Neural progenitor cell (in vitro differentiated cells): Measurements from ENCODE around the gene MRAS. TPM values are rescaled to one million over a fixed set of nuclear protein-coding genes. Genes with fewer than 3 reads are reported as not detected.
A peak's percentile ranks its signal among the peaks of the same experiment; 100 is the strongest.

Experiments used
- DNase-seq: peaks from one replicate; pipeline ENCODE4 v3.0.0-alpha.2; 2016; ENCODE audit warnings: low spot score
- H2AFZ ChIP-seq: fragments of 200-600 bp; sonication (generic); replicated peaks from 2 replicates; pipeline ENCODE4 v1.6.1; 2016; ENCODE audit warnings: antibody characterized with exemption
- H3F3A ChIP-seq: fragments of 200-600 bp; sonication (generic); 2 replicates; pipeline ENCODE4 v1.6.1; 2016; ENCODE audit warnings: antibody characterized with exemption, low read depth
- H3K27ac ChIP-seq: fragments of 200-600 bp; sonication (generic); 2 replicates; pipeline ENCODE4 v1.5.1; 2016; ENCODE audit warnings: mild to moderate bottlenecking
- H3K27me3 ChIP-seq: fragments of 200-600 bp; sonication (generic); 2 replicates; pipeline ENCODE4 v1.6.1; 2016; ENCODE audit warnings: mild to moderate bottlenecking, moderate library complexity
- H3K36me3 ChIP-seq: fragments of 200-600 bp; sonication (generic); 2 replicates; pipeline ENCODE4 v1.5.1; 2016
- H3K4me1 ChIP-seq: fragments of 200-600 bp; sonication (generic); 2 replicates; pipeline ENCODE4 v1.6.1; 2016; ENCODE audit warnings: mixed run types
- H3K4me2 ChIP-seq: fragments of 200-600 bp; sonication (generic); 2 replicates; pipeline ENCODE4 v1.6.1; 2016
- H3K4me3 ChIP-seq: fragments of 200-600 bp; sonication (generic); 2 replicates; pipeline ENCODE4 v1.5.1; 2016
- H3K79me2 ChIP-seq: fragments of 200-600 bp; sonication (generic); 2 replicates; pipeline ENCODE4 v1.6.1; 2016; ENCODE audit warnings: low read depth
- H3K9ac ChIP-seq: fragments of 200-600 bp; sonication (generic); 2 replicates; pipeline ENCODE4 v1.6.1; 2016
- H3K9me3 ChIP-seq: fragments of 200-600 bp; sonication (generic); 2 replicates; pipeline ENCODE4 v1.5.1; 2016; ENCODE audit warnings: low read depth
- H4K20me1 ChIP-seq: fragments of 200-600 bp; sonication (generic); 2 replicates; pipeline ENCODE4 v1.6.1; 2016; ENCODE audit warnings: low read depth
- H3K27ac Mint-ChIP-seq: 3 replicates; pipeline ENCODE4 v1.8.0; 2021; ENCODE audit warnings: mixed read lengths
- H3K27me3 Mint-ChIP-seq: 2 replicates; pipeline ENCODE4 v1.8.0; 2022; ENCODE audit warnings: low read depth, mild to moderate bottlenecking, inconsistent platforms, moderate library complexity, mixed read lengths; ENCODE audit not compliant: insufficient read depth
- H3K36me3 Mint-ChIP-seq: 3 replicates; pipeline ENCODE4 v1.8.0; 2021; ENCODE audit warnings: mixed read lengths
- H3K4me1 Mint-ChIP-seq: 3 replicates; pipeline ENCODE4 v1.8.0; 2021; ENCODE audit warnings: mixed read lengths
- H3K4me3 Mint-ChIP-seq: 3 replicates; pipeline ENCODE4 v1.8.0; 2021; ENCODE audit warnings: mild to moderate bottlenecking, moderate library complexity, mixed read lengths
- H3K9me3 Mint-ChIP-seq: 3 replicates; pipeline ENCODE4 v1.8.0; 2020; ENCODE audit warnings: mixed read lengths
- CTCF ChIP-seq: fragments of 200-600 bp; sonication (generic); IDR thresholded peaks from 2 replicates; pipeline ENCODE4 v1.5.1; 2017; ENCODE audit warnings: antibody characterized with exemption, mild to moderate bottlenecking
- EZH2 ChIP-seq: fragments of 200-600 bp; sonication (generic); IDR thresholded peaks from 2 replicates; pipeline ENCODE4 v1.6.1; 2017; ENCODE audit warnings: antibody characterized with exemption, mild to moderate bottlenecking, moderate library complexity
- EZH2phosphoT487 ChIP-seq: fragments of 200-600 bp; sonication (generic); IDR thresholded peaks from 2 replicates; pipeline ENCODE4 v1.6.1; 2017; ENCODE audit warnings: antibody characterized with exemption
- total RNA-seq: library from RNA; depleted of rRNA; stranded (reverse); fragments of >200 nt; gene quantifications from 2 replicates; pipeline ENCODE4 v1.2.3, GENCODE V29; 2015; ENCODE audit warnings: low replicate concordance

Gene MRAS
- total RNA-seq, 1 donor from 2014 or later = 17.2 TPM

- no peak overlapping the region for H3K4me2 ChIP-seq
- peaks cover 2% of the 10 kb centered on the region for H3K27me3 Mint-ChIP-seq
- H3K36me3 ChIP-seq = no peaks in the 10 kb centered on the region
- no peak overlapping the region for H3K4me3 Mint-ChIP-seq
- H2AFZ ChIP-seq = no peak overlapping the region
- H3K4me1 ChIP-seq = no peaks in the 10 kb centered on the region
- TF ChIP-seq EZH2phosphoT487 = no peak
- TF ChIP-seq EZH2 = no peak
- TF ChIP-seq CTCF = no peak
- no peaks in the 10 kb centered on the region for H3K9me3 ChIP-seq
- H3K9ac ChIP-seq = no peak overlapping the region
- H3K27ac Mint-ChIP-seq = no peak overlapping the region
- no peak overlapping the region for H3K27ac ChIP-seq
- H3K4me3 ChIP-seq = no peak overlapping the region
- no peak for DNase-seq
- H3K27me3 ChIP-seq = no peaks in the 10 kb centered on the region
- H3F3A ChIP-seq = no peaks in the 10 kb centered on the region
- no peaks in the 10 kb centered on the region for H4K20me1 ChIP-seq
- peaks cover 5% of the 10 kb centered on the region for H3K4me1 Mint-ChIP-seq
- no peaks in the 10 kb centered on the region for H3K36me3 Mint-ChIP-seq
- H3K79me2 ChIP-seq = no peaks in the 10 kb centered on the region
- H3K9me3 Mint-ChIP-seq = peaks cover 2% of the 10 kb centered on the region
Observed at GRCh38 chr3:138336454-138336999, 11.9 kb upstream of the MRAS start.

- Histone ChIP-seq H3K36me3 (no peaks in the 10 kb centered on the region), H4K20me1 (no peaks in the 10 kb centered on the region), H3K4me2 (no peak overlapping the region), H3K9ac (no peak overlapping the region), H3K4me3 (no peak overlapping the region), H3K27ac (no peak overlapping the region), H3K27me3 (no peaks in the 10 kb centered on the region), H3K79me2 (no peaks in the 10 kb centered on the region), H2AFZ (no peak overlapping the region), H3F3A (no peaks in the 10 kb centered on the region), H3K9me3 (no peaks in the 10 kb centered on the region), H3K4me1 (no peaks in the 10 kb centered on the region)
- Mint-ChIP-seq H3K4me1 (peaks cover 3% of the 10 kb centered on the region), H3K4me3 (no peak overlapping the region), H3K27me3 (peaks cover 2% of the 10 kb centered on the region), H3K36me3 (no peaks in the 10 kb centered on the region), H3K9me3 (peaks cover 2% of the 10 kb centered on the region), H3K27ac (no peak overlapping the region)
- TF ChIP-seq EZH2 (no peak), CTCF (no peak), EZH2phosphoT487 (no peak)
- DNase-seq = no peak
Observed at GRCh38 chr3:138338244-138338643, 10.1 kb upstream of the MRAS start.

- Histone ChIP-seq H3F3A (no peaks in the 10 kb centered on the region), H3K79me2 (no peaks in the 10 kb centered on the region), H3K27ac (no peak overlapping the region), H3K9me3 (no peaks in the 10 kb centered on the region), H3K4me1 (no peaks in the 10 kb centered on the region), H2AFZ (peak overlapping the region; percentile 7), H4K20me1 (no peaks in the 10 kb centered on the region), H3K36me3 (no peaks in the 10 kb centered on the region), H3K4me3 (no peak overlapping the region), H3K27me3 (no peaks in the 10 kb centered on the region), H3K4me2 (no peak overlapping the region), H3K9ac (no peak overlapping the region)
- Mint-ChIP-seq H3K36me3 (no peaks in the 10 kb centered on the region), H3K27me3 (peaks cover 2% of the 10 kb centered on the region), H3K4me3 (no peak overlapping the region), H3K4me1 (peaks cover 3% of the 10 kb centered on the region), H3K27ac (no peak overlapping the region), H3K9me3 (peaks cover 2% of the 10 kb centered on the region)
- no peak for TF ChIP-seq EZH2
- no peak for TF ChIP-seq CTCF
- no peak for TF ChIP-seq EZH2phosphoT487
- no peak for DNase-seq
Observed at GRCh38 chr3:138338811-138339210, 9.6 kb upstream of the MRAS start.
